MG63 (cell line): ENCODE results near the gene NTM. TPM values are rescaled to one million over a fixed set of nuclear protein-coding genes. Genes with fewer than 3 reads are reported as not detected.
"Not testable (repeated sequence)": the region's sequence is repeated elsewhere in the genome, so short reads cannot be mapped to it uniquely, and the experiment has no call there.

Experiments used
- DNase-seq: peaks from one replicate; pipeline ENCODE4 v3.0.0-alpha.2; 2020
- H3K27me3 ChIP-seq: fragments of 250-450 bp; sonication (Bioruptor Pico); 2 replicates; pipeline ENCODE4 v1.5.1; 2020; ENCODE audit warnings: mild to moderate bottlenecking, moderate library complexity
- H3K36me3 ChIP-seq: fragments of 250-450 bp; sonication (Bioruptor Pico); 2 replicates; pipeline ENCODE4 v1.5.1; 2020; ENCODE audit warnings: mild to moderate bottlenecking, moderate library complexity
- H3K4me3 ChIP-seq: fragments of 250-450 bp; sonication (Bioruptor Pico); 2 replicates; pipeline ENCODE4 v1.5.1; 2020; ENCODE audit warnings: mild to moderate bottlenecking, moderate library complexity
- H3K9me3 ChIP-seq: fragments of 250-450 bp; sonication (Bioruptor Pico); 2 replicates; pipeline ENCODE4 v1.5.1; 2020; ENCODE audit warnings: mild to moderate bottlenecking, moderate library complexity
- total RNA-seq: library from RNA; depleted of rRNA; stranded (reverse); fragments of >200 nt; shearing (Covaris generic); gene quantifications from 2 replicates; pipeline ENCODE4 v1.2.3, GENCODE V29; 2014; ENCODE audit warnings: low replicate concordance

The NTM gene
- total RNA-seq, 1 experiment from 2014 or later, result 4.0 TPM

- Histone ChIP-seq H3K36me3 (no peaks in the 10 kb centered on the region), H3K9me3 (no peaks in the 10 kb centered on the region), H3K27me3 (no peaks in the 10 kb centered on the region; the same call in none of the 2 replicates), H3K4me3 (no peak overlapping the region)
- DNase-seq, result no peak
These were observed 972.0 kb downstream of the NTM start for GRCh38 chr11:132342408-132342807.

DNA sequence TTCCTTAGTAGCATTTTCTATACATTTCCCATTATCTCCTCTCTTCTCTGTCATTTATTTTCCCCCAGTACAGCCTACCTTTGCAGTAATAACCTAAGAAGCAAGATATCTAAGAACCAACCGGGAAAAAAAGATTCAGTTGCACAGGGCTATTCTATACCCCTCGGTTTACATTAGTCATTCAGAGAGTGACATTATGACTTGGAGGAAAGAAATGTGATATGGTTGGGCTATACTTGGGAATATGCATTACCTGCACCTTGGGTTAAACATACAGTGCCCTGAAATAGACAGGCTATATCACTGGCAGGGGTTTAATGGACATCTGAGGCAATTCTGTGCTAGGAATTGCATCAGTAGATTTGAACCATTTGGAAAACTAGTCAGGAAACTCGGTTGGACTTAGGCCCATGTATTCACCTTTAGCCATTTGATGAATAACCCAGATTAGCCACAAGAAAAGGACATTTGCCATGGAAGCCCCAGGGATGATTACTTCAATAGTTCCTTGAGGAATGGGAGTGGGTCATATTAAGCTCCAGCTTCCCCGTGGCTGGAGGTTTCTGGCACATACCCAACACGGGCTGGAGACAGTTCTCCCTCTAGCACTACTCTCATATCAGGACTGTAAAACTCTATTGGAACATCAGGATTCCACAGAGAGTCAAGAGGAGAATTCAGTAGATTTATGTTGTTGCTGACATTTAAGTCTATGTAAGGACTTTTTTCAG lies 973.2 kb downstream of the NTM start:
- Histone ChIP-seq H3K9me3 (no peaks in the 10 kb centered on the region), H3K4me3 (no peak overlapping the region), H3K36me3 (no peaks in the 10 kb centered on the region), H3K27me3 (no peaks in the 10 kb centered on the region; the same call in none of the 2 replicates)
- no peak for DNase-seq

- Histone ChIP-seq H3K4me3 (no peak overlapping the region), H3K36me3 (no peaks in the 10 kb centered on the region), H3K9me3 (no peaks in the 10 kb centered on the region), H3K27me3 (no peaks in the 10 kb centered on the region; the same call in 1 of the 2 replicates)
- DNase-seq, result no peak
These were observed 976.2 kb downstream of the NTM start for GRCh38 chr11:132346558-132347148.

DNA sequence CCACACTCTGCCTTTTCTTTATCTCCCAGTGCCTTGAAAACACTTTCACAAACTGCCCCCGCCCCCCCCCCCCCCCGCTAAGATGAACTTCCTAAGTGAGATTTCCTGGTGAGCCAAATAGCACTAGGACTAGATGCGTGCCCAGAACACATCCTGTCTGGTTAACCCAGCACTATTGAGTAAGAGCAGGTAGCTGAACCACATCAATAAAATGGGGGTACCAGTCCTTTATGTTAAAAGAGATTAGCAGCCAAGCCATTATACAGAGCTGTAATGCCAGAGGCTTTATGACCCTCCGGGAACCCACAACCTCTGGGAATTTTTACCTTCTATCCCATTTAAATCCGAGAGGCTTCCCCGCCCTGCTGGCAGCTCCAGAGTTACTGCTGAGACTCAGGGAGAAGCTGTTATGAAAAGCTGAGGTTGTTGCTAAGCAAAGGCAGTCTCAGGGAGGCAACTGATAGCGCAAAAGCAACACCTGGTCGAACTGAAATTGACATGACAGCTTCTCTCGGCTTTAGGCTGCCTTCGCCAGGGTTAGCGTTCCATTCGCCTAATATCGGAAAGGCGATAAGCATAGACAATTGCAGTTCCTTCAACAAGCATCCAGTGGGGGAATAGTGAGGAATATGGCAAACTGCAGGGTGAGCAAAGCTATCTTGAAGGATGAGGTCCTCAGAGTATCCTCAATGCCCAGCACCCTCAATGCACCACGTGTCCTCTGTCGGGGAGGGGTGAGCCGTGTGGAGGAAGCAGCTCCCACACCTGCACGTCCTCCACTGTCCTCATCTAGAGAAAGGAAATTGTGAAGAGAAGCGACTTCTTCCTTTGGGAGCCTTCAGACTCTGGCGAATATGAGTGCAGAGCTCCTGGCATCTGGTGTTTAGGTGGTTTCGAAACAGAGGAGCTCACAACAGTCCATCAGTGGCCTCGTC lies 977.0 kb downstream of the NTM start:
- H3K27me3 ChIP-seq, result no peaks in the 10 kb centered on the region; the same call in 1 of the 2 replicates
- no peak for DNase-seq
- H3K9me3 ChIP-seq, result no peaks in the 10 kb centered on the region
- H3K4me3 ChIP-seq, result no peak overlapping the region
- no peaks in the 10 kb centered on the region for H3K36me3 ChIP-seq

GRCh38 chr11:132349811-132350733 lies 979.7 kb downstream of the NTM start:
- Histone ChIP-seq H3K9me3 (no peaks in the 10 kb centered on the region), H3K27me3 (no peaks in the 10 kb centered on the region), H3K4me3 (no peak overlapping the region), H3K36me3 (no peaks in the 10 kb centered on the region)
- no peak for DNase-seq

GRCh38 chr11:132351050-132351449 lies 980.6 kb downstream of the NTM start:
- no peaks in the 10 kb centered on the region for H3K27me3 ChIP-seq
- H3K36me3 ChIP-seq, result no peaks in the 10 kb centered on the region
- no peak overlapping the region for H3K4me3 ChIP-seq
- DNase-seq, result no peak
- no peaks in the 10 kb centered on the region for H3K9me3 ChIP-seq

DNA sequence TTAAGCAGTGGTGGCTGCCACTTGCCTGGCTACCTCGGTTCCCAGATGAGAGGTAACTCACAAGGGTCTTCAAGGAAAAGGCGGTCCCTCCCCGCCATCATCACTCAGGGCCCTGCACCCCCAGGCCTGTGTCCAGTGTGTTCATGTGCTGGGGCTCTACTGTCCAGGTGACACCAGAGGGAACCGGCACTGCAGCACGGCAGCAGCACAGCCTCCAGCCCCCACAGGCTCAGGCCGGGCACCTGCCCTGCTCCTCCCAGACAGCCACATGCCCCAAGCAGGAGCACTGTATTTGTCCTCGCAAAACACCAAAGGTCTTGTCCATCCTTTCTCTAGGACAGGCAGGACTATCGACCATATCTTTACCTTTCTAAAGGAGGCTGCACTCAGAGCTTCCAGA lies 982.1 kb downstream of the NTM start:
- Histone ChIP-seq H3K27me3 (no peaks in the 10 kb centered on the region), H3K4me3 (no peak overlapping the region), H3K9me3 (no peaks in the 10 kb centered on the region), H3K36me3 (no peaks in the 10 kb centered on the region)
- no peak for DNase-seq

GRCh38 chr11:132353255-132353654 lies 982.8 kb downstream of the NTM start:
- H3K36me3 ChIP-seq, result no peaks in the 10 kb centered on the region
- no peaks in the 10 kb centered on the region for H3K9me3 ChIP-seq
- no peak overlapping the region for H3K4me3 ChIP-seq
- H3K27me3 ChIP-seq, result no peaks in the 10 kb centered on the region
- no peak for DNase-seq

DNA sequence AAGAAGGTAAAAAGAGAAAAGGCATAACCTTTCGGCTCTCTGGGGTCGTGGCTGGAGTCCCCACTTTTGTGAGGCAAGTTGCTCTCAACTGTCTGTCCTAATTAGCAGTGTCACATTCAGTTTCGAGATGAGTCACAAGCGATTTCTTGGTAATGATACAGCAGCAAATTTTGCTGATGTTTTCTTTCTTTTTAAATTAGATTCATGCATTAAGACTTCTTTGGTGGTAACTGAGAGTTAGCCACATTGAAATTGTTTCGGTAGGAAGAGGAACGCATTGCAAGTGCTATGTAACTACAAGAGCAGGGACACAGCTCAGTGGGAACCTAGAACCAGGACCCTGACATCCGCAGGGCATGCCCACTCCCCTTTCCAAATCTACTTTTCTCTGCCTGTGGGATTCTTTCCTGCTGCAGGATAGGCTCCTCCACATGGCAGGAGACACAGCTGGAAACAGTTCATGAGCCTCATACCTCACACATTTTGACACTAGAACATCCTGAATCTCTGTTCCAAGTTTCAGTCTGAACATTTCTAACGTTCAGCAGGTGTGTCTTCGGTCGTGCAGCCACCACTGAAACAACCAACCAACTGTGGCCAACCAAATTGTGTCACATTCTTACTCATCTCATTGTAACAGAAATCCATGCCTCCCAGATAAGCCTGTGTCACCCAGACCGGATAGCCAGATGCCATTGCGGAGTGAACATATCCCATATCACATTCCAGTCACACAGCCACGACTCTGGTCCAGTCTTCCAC lies 987.6 kb downstream of the NTM start:
- Histone ChIP-seq H3K4me3 (no peak overlapping the region), H3K27me3 (peaks cover 3% of the 10 kb centered on the region; the same call in 1 of the 2 replicates), H3K36me3 (no peaks in the 10 kb centered on the region), H3K9me3 (no peaks in the 10 kb centered on the region)
- DNase-seq, result no peak

DNA sequence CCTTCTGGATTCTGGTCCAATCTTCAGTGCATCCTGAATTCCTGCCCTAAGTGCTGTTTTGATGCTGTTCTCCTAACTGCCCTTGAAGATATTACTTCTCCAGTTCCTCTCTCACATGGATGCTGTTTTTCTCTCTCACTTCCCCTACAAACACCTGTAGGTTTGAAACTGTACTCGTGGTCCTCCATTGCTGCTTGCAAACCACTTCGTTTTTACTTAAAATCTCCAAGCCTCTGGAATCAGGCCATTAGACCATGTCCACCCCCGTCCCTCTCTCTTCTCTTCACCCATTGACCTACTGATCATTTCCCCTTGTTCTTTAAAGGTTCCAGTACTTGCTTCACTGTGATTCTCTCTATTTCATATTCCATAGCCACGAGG lies 988.1 kb downstream of the NTM start:
- Histone ChIP-seq H3K27me3 (peaks cover 3% of the 10 kb centered on the region; the same call in 1 of the 2 replicates), H3K9me3 (no peaks in the 10 kb centered on the region)
- DNase-seq, result no peak

DNA sequence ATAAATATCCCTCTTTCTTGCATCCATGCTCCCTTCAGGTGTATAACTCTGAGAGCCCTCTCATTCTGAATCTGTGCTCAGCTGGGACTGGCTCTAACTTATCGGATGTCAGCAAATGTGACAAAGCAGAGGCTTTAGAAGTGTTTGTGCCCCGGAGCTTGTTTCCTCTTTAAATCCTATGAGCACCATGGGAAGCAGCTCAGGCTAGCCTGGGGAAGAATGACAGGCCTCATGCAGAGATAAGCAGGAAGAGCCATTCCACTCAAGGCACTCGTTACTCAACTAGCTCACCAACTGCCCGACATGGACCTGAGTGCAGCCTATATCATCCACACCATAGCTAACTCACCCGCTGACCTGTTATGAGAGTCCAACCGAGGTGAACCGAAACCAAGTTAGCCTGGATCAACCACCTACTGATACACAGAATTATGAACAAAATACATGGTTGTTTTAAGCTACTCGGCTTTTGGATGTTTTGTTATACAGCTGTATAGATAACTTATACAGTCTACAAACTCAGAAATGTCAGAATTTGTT lies 990.7 kb downstream of the NTM start:
- DNase-seq, result no peak
- Histone ChIP-seq H3K4me3 (no peak overlapping the region), H3K36me3 (no peaks in the 10 kb centered on the region), H3K9me3 (no peaks in the 10 kb centered on the region), H3K27me3 (peaks cover 4% of the 10 kb centered on the region; the same call in 1 of the 2 replicates)

More for the DNA sequence above, 988.1 kb downstream of the NTM start:
- no peaks in the 10 kb centered on the region for H3K36me3 ChIP-seq
- no peak overlapping the region for H3K4me3 ChIP-seq

DNA sequence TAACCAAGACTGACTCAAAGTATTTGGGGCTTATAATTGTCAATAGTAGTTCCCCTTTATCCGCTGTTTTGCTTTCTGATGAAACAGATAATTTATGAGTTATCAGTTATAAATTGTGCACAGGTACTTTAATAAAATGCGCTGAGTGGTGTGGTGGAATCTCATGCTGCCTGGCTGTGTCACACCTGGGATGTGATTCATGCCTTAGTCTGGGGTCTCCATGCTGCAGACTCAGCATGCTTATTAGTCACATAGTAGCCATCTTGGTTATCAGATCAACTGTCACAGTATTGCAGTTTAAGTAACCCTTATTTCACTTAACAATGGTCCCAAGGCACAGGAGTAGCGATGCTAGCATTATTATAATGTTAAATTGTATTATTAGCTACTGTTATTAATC lies 995.2 kb downstream of the NTM start:
- no peaks in the 10 kb centered on the region for H3K9me3 ChIP-seq
- 0 out of 2 replicates have a peak, but pooled peaks cover 2% of the 10 kb centered on the region for H3K27me3 ChIP-seq
- no peaks in the 10 kb centered on the region for H3K36me3 ChIP-seq
- no peak overlapping the region for H3K4me3 ChIP-seq
- no peak for DNase-seq

- Histone ChIP-seq H3K27me3 (0 out of 2 replicates have a peak, but pooled peaks cover 2% of the 10 kb centered on the region), H3K36me3 (no peaks in the 10 kb centered on the region), H3K9me3 (no peaks in the 10 kb centered on the region), H3K4me3 (no peak overlapping the region)
- DNase-seq, result no peak
These were observed 996.9 kb downstream of the NTM start for GRCh38 chr11:132367293-132367692.

GRCh38 chr11:132370114-132370513 lies 999.7 kb downstream of the NTM start:
- H3K4me3 ChIP-seq, DNase-seq, H3K9me3 ChIP-seq, H3K27me3 ChIP-seq, H3K36me3 ChIP-seq: not testable (repeated sequence)

GRCh38 chr11:132373405-132374143 lies 1003.2 kb downstream of the NTM start:
- H3K9me3 ChIP-seq, result no peaks in the 10 kb centered on the region
- no peak overlapping the region for H3K4me3 ChIP-seq
- no peaks in the 10 kb centered on the region for H3K36me3 ChIP-seq
- H3K27me3 ChIP-seq, result no peaks in the 10 kb centered on the region
- DNase-seq, result no peak
